IMR-90 (cell line): Measurements from ENCODE around the gene LPA.

ENCODE experiments used
- CEBPB ChIP-seq: IDR thresholded peaks from 2 replicates; pipeline ENCODE4 v1.6.1; 2012; ENCODE audit warnings: low read depth, low read length, improper control_type of control experiment
- FOS ChIP-seq: fragments of 150-350 bp; IDR thresholded peaks from 2 replicates; pipeline ENCODE4 v1.6.1; 2016; ENCODE audit warnings: low read depth, low read length
- NFE2L2 ChIP-seq: fragments of 150-350 bp; IDR thresholded peaks from 2 replicates; pipeline ENCODE4 v1.6.1; 2016; ENCODE audit warnings: low read depth, mild to moderate bottlenecking, low read length
- POLR2A ChIP-seq: IDR thresholded peaks from 2 replicates; pipeline ENCODE4 v1.6.1; 2012; ENCODE audit warnings: mild to moderate bottlenecking, low read depth, low read length
- SMC3 ChIP-seq: fragments of 150-350 bp; IDR thresholded peaks from 2 replicates; pipeline ENCODE4 v1.6.1; 2016; ENCODE audit warnings: low read depth, mild to moderate bottlenecking, antibody characterized with exemption, low read length, moderate library complexity
- TF ChIP-seq, protein P1 (sequence below): conservative IDR thresholded peaks from 2 replicates; pipeline ENCODE4 v1.5.1; 2012; ENCODE audit warnings: mild to moderate bottlenecking, low read depth, low read length, improper control_type of control experiment

DNA sequence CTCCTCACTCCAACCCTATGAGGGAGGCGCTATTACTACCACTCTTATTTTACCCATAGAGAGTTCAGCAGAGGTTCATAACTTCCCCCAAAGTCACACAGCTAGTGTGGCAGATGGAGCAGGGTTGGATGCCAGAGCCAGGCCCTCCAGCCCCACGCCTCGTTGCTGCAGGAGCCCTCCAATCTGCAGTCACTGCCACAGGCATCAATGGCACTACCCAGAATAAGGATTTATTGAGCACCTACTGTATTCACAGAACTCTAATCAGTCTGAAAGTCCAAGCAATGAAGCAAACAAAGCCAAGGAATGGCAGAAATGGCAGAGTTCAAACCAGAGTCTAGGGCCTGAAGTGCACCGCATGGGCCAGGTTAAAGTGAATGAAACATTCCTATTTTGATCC, 144.9 kb downstream of the LPA start:
- TF ChIP-seq, protein P1, sequence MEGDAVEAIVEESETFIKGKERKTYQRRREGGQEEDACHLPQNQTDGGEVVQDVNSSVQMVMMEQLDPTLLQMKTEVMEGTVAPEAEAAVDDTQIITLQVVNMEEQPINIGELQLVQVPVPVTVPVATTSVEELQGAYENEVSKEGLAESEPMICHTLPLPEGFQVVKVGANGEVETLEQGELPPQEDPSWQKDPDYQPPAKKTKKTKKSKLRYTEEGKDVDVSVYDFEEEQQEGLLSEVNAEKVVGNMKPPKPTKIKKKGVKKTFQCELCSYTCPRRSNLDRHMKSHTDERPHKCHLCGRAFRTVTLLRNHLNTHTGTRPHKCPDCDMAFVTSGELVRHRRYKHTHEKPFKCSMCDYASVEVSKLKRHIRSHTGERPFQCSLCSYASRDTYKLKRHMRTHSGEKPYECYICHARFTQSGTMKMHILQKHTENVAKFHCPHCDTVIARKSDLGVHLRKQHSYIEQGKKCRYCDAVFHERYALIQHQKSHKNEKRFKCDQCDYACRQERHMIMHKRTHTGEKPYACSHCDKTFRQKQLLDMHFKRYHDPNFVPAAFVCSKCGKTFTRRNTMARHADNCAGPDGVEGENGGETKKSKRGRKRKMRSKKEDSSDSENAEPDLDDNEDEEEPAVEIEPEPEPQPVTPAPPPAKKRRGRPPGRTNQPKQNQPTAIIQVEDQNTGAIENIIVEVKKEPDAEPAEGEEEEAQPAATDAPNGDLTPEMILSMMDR = no peak
- TF ChIP-seq NFE2L2 (no peak), POLR2A (no peak), SMC3 (no peak), CEBPB (no peak), FOS (no peak)
